K562 (cell line): ENCODE data around the gene CMIP. TPM values are rescaled to one million over a fixed set of nuclear protein-coding genes. Genes with fewer than 3 reads are reported as not detected.

Experiments
- ATAC-seq: fragments of 200-7000 bp; cut with Tn5 transposase; 3 replicates; pipeline ENCODE4 v1.9.1; 2020; ENCODE audit warnings: moderate library complexity
- BruUV-seq: library from RNA; stranded (reverse); fragments of 400-500 nt; replicated peaks from 2 replicates; lab custom pipeline; 2021; lab: Mats Ljungman, UMichigan
- CTCF ChIA-PET: fragments of 300-600 bp; formaldehyde crosslinking; extraction: SDS; loops from one replicate; lab custom pipeline; 2021; ENCODE audit warnings: low intra/inter-chr PET ratio; lab: Yijun Ruan, JAX
- POLR2A ChIA-PET: fragments of 300-600, 350-650 bp; sonication (Branson Sonifier 250); formaldehyde crosslinking; extraction: SDS; loops from one replicate; lab custom pipeline; 2021; ENCODE audit warnings: antibody characterized with exemption, inconsistent platforms; lab: Yijun Ruan, JAX
- DNase-seq, 4 experiments: peaks; one replicate each; pipeline versions ENCODE4 v3.0.0 to v3.0.0-alpha.2; 2011 to 2018; ENCODE audit warnings: low spot score in 3 of 4, mixed read lengths in 3 of 4; ENCODE audit errors: extremely low read depth in 1 of 4
- FAIRE-seq: peaks from 2 replicates; lab custom pipeline; 2011; peaks lifted over from hg19 to GRCh38; lab: Jason Lieb, UNC
- H2AFZ ChIP-seq: 2 replicates; pipeline ENCODE4 v1.6.0; 2011; ENCODE audit warnings: low read depth, low read length, control low read depth, inconsistent platforms
- H3K27ac ChIP-seq: fragments of 200-600 bp; 3 replicates; pipeline ENCODE4 v1.8.0; 2011; ENCODE audit warnings: low read depth, mild to moderate bottlenecking, control low read depth, inconsistent platforms, low read length, moderate library complexity, mixed read lengths; ENCODE audit errors: extremely low read depth
- H3K27me3 ChIP-seq, 2 experiments: fragments of 300-600 bp in 1 of 2; 2 replicates in 1 of 2; 3 replicates in 1 of 2; pipeline versions ENCODE4 v1.6.0 to v1.8.0; 2011; ENCODE audit warnings: inconsistent platforms in 2 of 2, low read length in 2 of 2, mild to moderate bottlenecking in 1 of 2, mixed read lengths in 1 of 2, moderate library complexity in 1 of 2; ENCODE audit not compliant: control insufficient read depth in 2 of 2, insufficient read depth in 2 of 2
- H3K36me3 ChIP-seq: fragments of 300-600 bp; 3 replicates; pipeline ENCODE4 v1.8.0; 2011; ENCODE audit warnings: mild to moderate bottlenecking, low read length, inconsistent platforms; ENCODE audit not compliant: control insufficient read depth, insufficient read depth
- H3K4me1 ChIP-seq, 2 experiments: fragments of 200-600 bp in 1 of 2; replicated peaks in 1 of 2; 2 replicates in 1 of 2; 3 replicates in 1 of 2; pipeline versions ENCODE4 v1.5.1 to v1.8.0; 2011; ENCODE audit warnings: inconsistent platforms in 2 of 2, low read length in 2 of 2, mild to moderate bottlenecking in 1 of 2, mixed read lengths in 1 of 2, moderate library complexity in 1 of 2; ENCODE audit not compliant: control insufficient read depth in 2 of 2, insufficient read depth in 2 of 2
- H3K4me2 ChIP-seq: 2 replicates; pipeline ENCODE4 v1.6.1; 2011; ENCODE audit warnings: low read length, control low read depth, inconsistent platforms, mixed read lengths; ENCODE audit not compliant: insufficient read depth
- H3K4me3 ChIP-seq: fragments of 200-600 bp; sonication (generic), shearing (Covaris generic); 2 replicates; pipeline ENCODE4 v1.5.1; 2016; ENCODE audit warnings: control low read depth, inconsistent platforms
- H3K79me2 ChIP-seq: fragments of 200-600 bp; 3 replicates; pipeline ENCODE4 v1.8.0; 2011; ENCODE audit warnings: low read length, inconsistent platforms; ENCODE audit not compliant: control insufficient read depth, insufficient read depth
- H3K9ac ChIP-seq, 2 experiments: 2 replicates each; pipeline versions ENCODE4 v1.6.0 to v1.6.1; 2011; ENCODE audit warnings: low read depth in 2 of 2, low read length in 2 of 2, control low read depth in 1 of 2, inconsistent platforms in 1 of 2, mild to moderate bottlenecking in 1 of 2, mixed read lengths in 1 of 2; ENCODE audit not compliant: insufficient read depth in 1 of 2
- H3K9me1 ChIP-seq: one replicate; pipeline ENCODE4 v1.6.0; 2011; ENCODE audit warnings: inconsistent platforms, mild to moderate bottlenecking, low read length, moderate library complexity; ENCODE audit not compliant: control insufficient read depth, insufficient read depth
- H3K9me3 ChIP-seq: replicated peaks from 2 replicates; pipeline ENCODE4 v1.5.1; 2011; ENCODE audit warnings: low read depth, low read length, inconsistent platforms; ENCODE audit not compliant: control insufficient read depth, insufficient read depth
- H4K20me1 ChIP-seq: replicated peaks from 2 replicates; pipeline ENCODE4 v1.6.1; 2011; ENCODE audit warnings: low read length, inconsistent platforms, mixed read lengths; ENCODE audit not compliant: control insufficient read depth, insufficient read depth
- ADNP ChIP-seq: fragments of 200-800 bp; sonication (Bioruptor generic); IDR thresholded peaks from 2 replicates; pipeline ENCODE4 v1.6.1; 2016; ENCODE audit warnings: missing genetic modification characterization, missing compliant biosample characterization
- BCOR ChIP-seq: fragments of 450-650 bp; IDR thresholded peaks from 2 replicates; pipeline ENCODE4 v1.6.1; 2016
- BRCA1 ChIP-seq, 2 experiments: fragments of 450-650 bp in 1 of 2; sonication (generic) in 1 of 2; formaldehyde crosslinking in 1 of 2; IDR thresholded peaks; 2 replicates each; pipeline versions ENCODE4 v1.5.0 to v1.6.1; 2017 to 2020; ENCODE audit warnings: mild to moderate bottlenecking in 1 of 2, missing genetic modification reagents in 1 of 2
- CHD4 ChIP-seq: fragments of 200-600 bp; sonication (generic); IDR thresholded peaks from 3 replicates; pipeline ENCODE4 v1.6.1; 2012; ENCODE audit warnings: low read depth, mild to moderate bottlenecking, mixed read lengths, low read length, inconsistent platforms; ENCODE audit not compliant: insufficient read depth, insufficient replicate concordance, poor library complexity, severe bottlenecking
- KDM1A ChIP-seq, 2 experiments: fragments of 450-650 bp; IDR thresholded peaks; 2 replicates each; pipeline ENCODE4 v1.6.1; 2016; ENCODE audit warnings: mild to moderate bottlenecking in 2 of 2
- KLF1 ChIP-seq: fragments of 450-650 bp; IDR thresholded peaks from 2 replicates; pipeline ENCODE4 v1.6.1; 2016; ENCODE audit warnings: missing genetic modification characterization, missing compliant biosample characterization
- MXD1 ChIP-seq: fragments of 250-450 bp; sonication (Bioruptor Pico); IDR thresholded peaks from 2 replicates; pipeline ENCODE4 v1.8.0; 2021; ENCODE audit warnings: borderline replicate concordance, mild to moderate bottlenecking, moderate library complexity; ENCODE audit not compliant: poor library complexity, severe bottlenecking
- RBM25 ChIP-seq: fragments of 200-400 bp; formaldehyde crosslinking; IDR thresholded peaks from 2 replicates; pipeline ENCODE4 v1.6.1; 2018; ENCODE audit warnings: low read length, low read depth, moderate library complexity; ENCODE audit not compliant: severe bottlenecking
- TRIM24 ChIP-seq, 2 experiments: fragments of 450-650 bp; IDR thresholded peaks; 2 replicates each; pipeline ENCODE4 v1.6.1; 2016
- ZBTB40 ChIP-seq, 2 experiments: fragments of 450-650 bp in 1 of 2; sonication (generic) in 1 of 2; formaldehyde crosslinking in 1 of 2; IDR thresholded peaks; 2 replicates each; pipeline versions ENCODE4 v1.7.1 to v1.9.0; 2016 to 2022; ENCODE audit warnings: inconsistent platforms in 1 of 2, mild to moderate bottlenecking in 1 of 2, missing genetic modification reagents in 1 of 2
- WGBS: fragments of 100-300 bp; shearing (Covaris generic); methylation state at CpG from one replicate; pipeline ENCODE4 v1.1.6; 2016; ENCODE audit warnings: low coverage, mixed read lengths; ENCODE audit not compliant: insufficient coverage; ENCODE audit errors: missing lambda C conversion rate; 5-methylcytosine and 5-hydroxymethylcytosine counted together
- in situ Hi-C: fragments of 300-500 bp; cut with MboI; formaldehyde crosslinking; loops from 4 replicates; pipeline ENCODE4 v1.15.0; 2018; ENCODE audit warnings: inconsistent platforms, mixed read lengths
- intact Hi-C: fragments of 100-400 bp; cut with micrococcal nuclease; formaldehyde crosslinking; loops from 2 replicates; pipeline ENCODE4 v1.14.2; 2022
- polyA plus RNA-seq, 8 experiments: library from polyadenylated mRNA; depleted of rRNA in 4 of 8; stranded (reverse) in 5 of 8; unstranded in 3 of 8; fragments of >200 nt; fragmentation: Nextera tagmentation in 2 of 8; fragmentation: Illumina TruSeq in 1 of 8; extraction: Ambion mirVana in 2 of 8; extraction: Trizol in 1 of 8; gene quantifications; 2 replicates each; pipeline versions ENCODE4 v1.2.1 to v1.2.3, GENCODE V29; 2011 to 2014; ENCODE audit warnings: inconsistent platforms in 1 of 8, missing spikeins in 1 of 8
- total RNA-seq, 7 experiments: library from RNA; depleted of rRNA in 6 of 7; stranded (reverse); fragments of >200 nt in 6 of 7; fragmentation: Illumina TruSeq in 2 of 7; extraction: Trizol in 2 of 7; gene quantifications; 2 replicates each; pipeline versions ENCODE4 v1.2.1 to v1.2.3, GENCODE V29; 2011 to 2021; ENCODE audit warnings: low replicate concordance in 1 of 7

Gene CMIP
- total and polyA plus RNA-seq, 9 of the 15 experiments (the other 6 are each of a cell fraction or from before 2014, with no cell fraction given): 0.94 to 82.5 (median 10.3) TPM

- whole genome bisulfite sequencing: 56% methylated on average over 5 of the region's 5 CpGs
- Histone ChIP-seq H3K27ac (no peak overlapping the region), H3K9ac (no peak overlapping the region), H3K4me1 (peaks cover 8 to 9% of the 10 kb centered on the region in 2 experiments), H3K9me3 (no peaks in the 10 kb centered on the region), H2AFZ (no peak overlapping the region), H3K4me2 (no peak overlapping the region), H3K36me3 (no peaks in the 10 kb centered on the region), H4K20me1 (peaks cover 31% of the 10 kb centered on the region; the same call in 1 of the 2 replicates), H3K79me2 (peaks cover 21% of the 10 kb centered on the region), H3K9me1 (peaks cover 3% of the 10 kb centered on the region), H3K27me3 (no peaks in the 10 kb centered on the region), H3K4me3 (no peak overlapping the region)
- BruUV-seq: no TSS peak
- in situ Hi-C loops (no loop called here), intact Hi-C loops (no loop called here)
- no peak for DNase-seq
- CTCF ChIA-PET: no interaction called here
- no peak for FAIRE-seq
- POLR2A ChIA-PET: interaction anchor here (0.7 to 1.4 kb wide), 3 partner anchors 12 to 437 kb away, joined by 3 read pairs; no protein-coding TSS in a partner anchor
- ATAC-seq: no peak
- TF ChIP-seq RBM25: peak; percentile 87
- TF ChIP-seq KLF1 (tag): no peak
- TF ChIP-seq BRCA1 (IDR thresholded peaks at IDR 0.05): no peak
- TF ChIP-seq BRCA1 (CRISPR knock-in tag; IDR thresholded peaks at IDR 0.05): no peak
- TF ChIP-seq MXD1 (CRISPR knock-in tag): no peak
- TF ChIP-seq CHD4: peak; percentile 39
- TF ChIP-seq KDM1A (IDR thresholded peaks at IDR 0.05): peak; percentile 33 to 37; a peak in 1 of 4 replicates
- peak; percentile 66; the same call in 1 of the 2 replicates for TF ChIP-seq BCOR
- peak; percentile 67; the same call in 1 of the 2 replicates for TF ChIP-seq ADNP (tag)
- TF ChIP-seq ZBTB40 (IDR thresholded peaks at IDR 0.05): peak; percentile 96
- TF ChIP-seq ZBTB40 (CRISPR knock-in tag; IDR thresholded peaks at IDR 0.05): peak; percentile 94
- no peak for TF ChIP-seq TRIM24 (IDR thresholded peaks at IDR 0.05)
These were observed 146.3 kb downstream of the CMIP start for GRCh38 chr16:81590714-81591544.
